Measurements from ENCODE around the gene ZNF92.
"Not testable (repeated sequence)": the region's sequence is repeated elsewhere in the genome, so short reads cannot be mapped to it uniquely, and the experiment has no call there.

Gene ZNF92

GRCh38 chr7:65429642-65430343 lies 56.1 kb downstream of the ZNF92 start:
- DNase-seq (ENCODE audit: low read depth in 2 of 2) = no peak

DNA sequence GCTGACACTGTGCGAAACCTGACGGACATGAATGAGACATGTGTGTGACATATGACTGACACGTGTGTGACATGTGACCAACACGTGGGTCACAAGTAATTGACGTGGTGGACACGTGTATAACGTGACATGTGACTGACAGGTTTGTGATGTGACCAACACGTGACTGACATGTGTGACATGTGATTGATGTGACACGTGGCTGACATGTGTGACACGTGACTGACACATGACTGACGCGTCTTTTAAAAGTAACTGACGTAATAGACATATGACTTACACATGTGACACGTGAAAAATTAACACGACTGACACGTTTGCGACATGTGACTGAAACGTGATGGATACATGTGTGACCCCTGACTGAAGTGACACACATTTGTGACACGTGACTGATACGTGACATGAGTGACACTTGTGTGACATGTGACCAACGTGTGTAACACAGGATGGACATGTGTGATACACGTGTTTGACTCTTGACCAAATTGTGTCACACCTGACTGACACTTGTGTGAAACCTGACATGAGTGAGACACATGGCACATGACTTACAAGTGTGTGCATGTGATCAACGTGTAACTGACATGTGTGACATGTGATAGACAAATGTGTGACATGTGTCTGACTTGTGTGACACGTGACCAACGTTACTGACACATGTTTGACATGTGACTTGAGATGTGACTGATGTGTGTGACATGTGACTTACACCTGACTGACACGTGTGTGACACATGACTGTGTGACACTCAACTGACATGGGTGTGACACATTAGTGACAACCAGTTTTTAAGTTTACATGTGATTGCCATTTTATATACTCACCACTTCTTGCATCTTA lies 56.9 kb downstream of the ZNF92 start:
- no peak for DNase-seq (ENCODE audit: low read depth in 2 of 2)

- no peak for DNase-seq (ENCODE audit: low read depth in 2 of 2)
Measured at GRCh38 chr7:65434307-65434706, 60.7 kb downstream of the ZNF92 start.

DNA sequence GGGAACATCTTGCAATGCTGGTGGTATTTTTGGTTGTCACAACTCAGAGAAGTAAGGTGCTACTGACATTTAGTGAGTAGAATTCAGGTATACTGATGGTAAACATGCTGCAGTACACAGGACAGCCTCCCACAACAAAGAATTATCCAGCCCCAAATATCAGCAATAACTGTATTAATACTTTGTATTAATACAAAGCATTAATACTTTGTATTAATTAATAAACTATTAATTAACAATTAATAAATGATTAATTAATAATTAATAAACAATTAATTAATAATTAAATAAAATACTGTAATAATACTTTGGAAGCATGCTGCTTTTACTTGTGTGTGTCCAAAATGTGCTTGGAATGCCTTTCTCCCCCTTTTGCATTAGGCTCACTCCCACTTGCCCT lies 62.5 kb downstream of the ZNF92 start:
- no peak for DNase-seq (ENCODE audit: low read depth in 2 of 2)

DNA sequence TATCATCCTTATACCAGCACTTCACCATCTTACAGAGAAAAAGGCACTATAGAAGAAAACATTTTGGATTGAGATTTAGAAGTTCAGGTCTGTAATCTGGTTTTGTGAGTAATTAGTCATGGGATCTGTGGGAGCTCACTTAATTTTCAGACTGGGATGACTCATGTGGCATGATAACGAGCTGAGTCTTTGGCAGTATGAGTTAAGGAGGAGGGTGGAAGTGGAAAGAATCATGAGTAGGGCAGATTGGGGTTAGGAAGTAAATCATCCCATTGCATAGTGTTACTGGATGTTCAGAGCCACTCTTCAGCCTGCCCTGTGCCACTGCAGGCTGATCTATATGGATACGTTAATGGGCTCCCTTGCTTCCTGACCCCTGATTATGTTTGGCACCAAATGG lies 64.9 kb downstream of the ZNF92 start:
- no peak for DNase-seq (ENCODE audit: low read depth in 2 of 2)

GRCh38 chr7:65441010-65441409 lies 67.4 kb downstream of the ZNF92 start:
- no peak for DNase-seq (ENCODE audit: low read depth in 2 of 2)

DNA sequence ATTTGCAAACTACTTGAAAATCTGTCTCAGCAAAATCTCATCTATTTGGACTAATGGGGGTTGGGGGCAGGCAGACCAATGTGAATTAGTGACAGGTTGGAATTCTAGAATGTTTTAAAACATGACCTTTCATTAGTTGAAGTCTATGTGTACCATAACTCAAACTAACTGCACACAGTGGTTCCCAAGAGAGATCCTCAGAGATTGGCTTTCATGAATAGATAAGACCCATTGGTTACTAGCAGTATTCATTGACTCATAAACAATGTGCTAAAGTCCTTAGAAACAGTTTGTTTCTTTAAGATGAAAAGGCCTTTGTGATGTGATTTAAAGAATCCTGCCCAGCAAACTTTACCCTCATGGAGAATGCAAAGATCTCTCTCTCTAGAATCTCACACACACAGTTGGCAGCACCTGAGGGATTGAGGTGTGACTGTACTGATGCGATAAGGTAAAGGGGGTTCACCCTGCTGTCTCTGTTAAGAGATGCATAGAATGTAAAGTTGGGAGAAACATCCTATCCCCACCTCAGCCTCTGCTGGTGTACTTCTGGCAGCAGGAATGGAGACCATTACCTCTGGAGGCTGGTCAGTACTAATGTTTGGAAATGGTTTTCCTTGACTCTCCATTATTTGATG lies 70.7 kb downstream of the ZNF92 start:
- no peak for DNase-seq (ENCODE audit: low read depth in 2 of 2)

GRCh38 chr7:65444899-65445823 lies 71.5 kb downstream of the ZNF92 start:
- DNase-seq (ENCODE audit: low read depth in 2 of 2) = no peak

DNA sequence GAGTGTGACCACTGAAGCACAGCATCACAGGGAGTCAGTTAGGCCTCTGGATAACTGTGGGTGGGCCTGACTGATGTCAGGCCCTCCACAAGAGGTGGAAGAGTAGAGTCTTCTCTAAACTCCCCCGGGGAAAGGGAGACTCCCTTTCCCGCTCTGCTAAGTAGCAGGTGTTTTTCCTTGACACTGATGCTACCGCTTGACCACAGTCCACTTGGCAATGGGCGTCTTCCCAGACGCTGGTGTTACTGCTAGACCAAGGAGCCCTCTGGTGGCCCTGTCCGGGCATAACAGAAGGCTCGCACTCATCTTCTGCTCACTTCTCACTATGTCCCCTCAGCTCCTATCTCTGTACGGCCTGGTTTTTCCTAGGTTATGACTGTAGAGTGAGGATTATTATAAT lies 73.4 kb downstream of the ZNF92 start:
- DNase-seq (ENCODE audit: low read depth in 2 of 2) = not testable (repeated sequence)

GRCh38 chr7:65448816-65449504 lies 75.3 kb downstream of the ZNF92 start:
- DNase-seq (ENCODE audit: low read depth in 2 of 2) = no peak

GRCh38 chr7:65449505-65449852 lies 75.8 kb downstream of the ZNF92 start:
- DNase-seq (ENCODE audit: low read depth in 2 of 2) = no peak

Measured in stimulated activated CD4-positive, alpha-beta T cell treated with anti-CD3 and anti-CD28 coated beads, Interleukin-15, amount 100 ng/mL, for 48 hours (primary cell).